Cardiac fibroblast (primary cell): ENCODE measurements around the gene MSANTD2.

ENCODE experiments used
- DNase-seq, 2 donors: peaks; one replicate each; pipeline versions ENCODE4 v3.0.0 to v3.0.0-alpha.2; 2010; ENCODE audit warnings: low read depth in 2 of 2
- H3K4me3 ChIP-seq, 2 donors: replicated peaks in 1 of 2; 1 replicate in 1 of 2; 2 replicates in 1 of 2; pipeline ENCODE4 v1.5.1; 2011; ENCODE audit warnings: low read depth in 2 of 2, low read length in 2 of 2, mild to moderate bottlenecking in 2 of 2, moderate library complexity in 1 of 2
- TF ChIP-seq, protein P1 (sequence below): IDR thresholded peaks from one replicate; pipeline ENCODE4 v1.5.1; 2011; ENCODE audit warnings: low read depth, mild to moderate bottlenecking, low read length, inconsistent platforms

Gene MSANTD2

DNA sequence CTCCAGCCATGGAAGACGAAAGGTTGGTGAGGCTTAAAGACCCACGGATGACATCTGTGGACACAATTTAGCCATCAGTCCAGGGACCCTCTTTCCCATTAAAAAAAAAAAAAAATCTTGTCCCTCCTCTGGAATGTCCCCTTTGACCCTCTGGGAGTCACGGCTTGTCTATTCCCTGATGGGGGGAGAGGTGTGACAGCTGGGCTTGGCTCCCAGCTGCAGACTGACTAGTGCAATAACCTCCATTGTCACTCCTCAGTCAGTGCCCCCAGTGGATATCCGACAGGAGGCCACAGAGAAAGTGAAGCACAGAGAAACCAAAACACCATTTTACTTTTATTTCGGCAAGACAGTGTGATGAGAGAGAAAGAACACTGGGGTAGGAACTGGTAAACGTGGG is 45.5 kb downstream of the MSANTD2 start:
- TF ChIP-seq, protein P1, sequence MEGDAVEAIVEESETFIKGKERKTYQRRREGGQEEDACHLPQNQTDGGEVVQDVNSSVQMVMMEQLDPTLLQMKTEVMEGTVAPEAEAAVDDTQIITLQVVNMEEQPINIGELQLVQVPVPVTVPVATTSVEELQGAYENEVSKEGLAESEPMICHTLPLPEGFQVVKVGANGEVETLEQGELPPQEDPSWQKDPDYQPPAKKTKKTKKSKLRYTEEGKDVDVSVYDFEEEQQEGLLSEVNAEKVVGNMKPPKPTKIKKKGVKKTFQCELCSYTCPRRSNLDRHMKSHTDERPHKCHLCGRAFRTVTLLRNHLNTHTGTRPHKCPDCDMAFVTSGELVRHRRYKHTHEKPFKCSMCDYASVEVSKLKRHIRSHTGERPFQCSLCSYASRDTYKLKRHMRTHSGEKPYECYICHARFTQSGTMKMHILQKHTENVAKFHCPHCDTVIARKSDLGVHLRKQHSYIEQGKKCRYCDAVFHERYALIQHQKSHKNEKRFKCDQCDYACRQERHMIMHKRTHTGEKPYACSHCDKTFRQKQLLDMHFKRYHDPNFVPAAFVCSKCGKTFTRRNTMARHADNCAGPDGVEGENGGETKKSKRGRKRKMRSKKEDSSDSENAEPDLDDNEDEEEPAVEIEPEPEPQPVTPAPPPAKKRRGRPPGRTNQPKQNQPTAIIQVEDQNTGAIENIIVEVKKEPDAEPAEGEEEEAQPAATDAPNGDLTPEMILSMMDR: no peak
- no peak overlapping the region for H3K4me3 ChIP-seq
- DNase-seq: no peak

DNA sequence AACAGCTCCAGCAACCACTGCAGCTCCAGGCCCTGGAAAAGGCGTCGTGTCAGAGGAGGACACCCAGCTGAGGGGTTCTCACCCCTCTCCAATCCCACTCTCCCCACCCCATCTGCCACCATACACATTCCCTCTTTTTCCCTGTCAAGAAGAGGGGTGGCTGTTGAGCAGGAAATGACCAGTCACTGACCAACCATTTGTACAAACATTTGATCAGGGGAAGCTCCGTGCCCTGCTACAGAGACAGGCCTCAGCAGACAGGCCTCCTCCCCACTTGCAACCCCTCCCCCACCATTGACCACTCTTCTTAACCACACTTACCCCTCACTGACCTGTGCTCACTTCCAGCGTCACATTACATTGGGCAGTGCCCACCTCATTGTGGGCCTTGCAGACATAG is 45.9 kb downstream of the MSANTD2 start:
- DNase-seq: no peak
- H3K4me3 ChIP-seq: no peak overlapping the region
- TF ChIP-seq, protein P1: no peak

DNA sequence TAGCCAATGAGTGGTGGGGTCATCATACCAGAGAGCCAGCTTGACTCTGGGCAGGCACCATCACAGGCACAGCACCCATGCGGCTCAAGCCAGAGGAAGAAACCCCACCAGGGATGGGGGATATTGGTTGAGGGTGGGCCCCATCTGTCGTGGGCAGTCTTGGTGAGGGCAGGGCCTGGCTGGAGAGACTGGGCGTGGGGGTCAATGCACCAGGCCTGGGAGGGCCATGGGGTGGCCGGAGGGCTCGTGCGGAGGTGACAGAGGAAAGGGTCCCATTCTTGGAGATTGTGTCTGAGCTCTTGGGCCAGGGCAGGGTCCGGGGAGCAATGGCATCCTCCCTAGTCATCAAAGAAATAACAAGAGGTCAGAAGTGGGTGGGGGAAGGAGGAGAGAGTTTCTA is 46.6 kb downstream of the MSANTD2 start:
- TF ChIP-seq, protein P1: no peak
- DNase-seq: no peak
- H3K4me3 ChIP-seq: no peak overlapping the region

DNA sequence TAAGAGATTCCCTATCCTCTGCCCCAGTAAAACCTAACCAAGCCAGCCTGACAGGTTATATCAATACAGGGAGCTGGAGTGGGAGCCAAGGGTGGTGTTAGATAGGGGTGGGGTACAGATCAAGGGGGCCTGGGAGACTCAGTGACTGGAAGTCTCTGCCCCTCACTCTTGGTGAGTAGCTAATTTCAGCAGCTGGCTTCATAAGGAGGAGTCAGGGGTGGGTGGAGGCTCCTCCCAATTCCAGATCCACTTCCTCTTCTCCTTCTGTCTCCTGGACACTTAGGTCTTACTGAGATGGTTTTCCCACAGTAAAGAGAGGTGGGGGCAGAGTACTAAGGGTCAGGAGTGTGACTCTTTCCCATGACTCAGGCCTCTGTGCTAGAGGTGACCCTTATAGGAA is 47.0 kb downstream of the MSANTD2 start:
- H3K4me3 ChIP-seq: no peak overlapping the region
- TF ChIP-seq, protein P1: no peak
- DNase-seq: no peak

DNA sequence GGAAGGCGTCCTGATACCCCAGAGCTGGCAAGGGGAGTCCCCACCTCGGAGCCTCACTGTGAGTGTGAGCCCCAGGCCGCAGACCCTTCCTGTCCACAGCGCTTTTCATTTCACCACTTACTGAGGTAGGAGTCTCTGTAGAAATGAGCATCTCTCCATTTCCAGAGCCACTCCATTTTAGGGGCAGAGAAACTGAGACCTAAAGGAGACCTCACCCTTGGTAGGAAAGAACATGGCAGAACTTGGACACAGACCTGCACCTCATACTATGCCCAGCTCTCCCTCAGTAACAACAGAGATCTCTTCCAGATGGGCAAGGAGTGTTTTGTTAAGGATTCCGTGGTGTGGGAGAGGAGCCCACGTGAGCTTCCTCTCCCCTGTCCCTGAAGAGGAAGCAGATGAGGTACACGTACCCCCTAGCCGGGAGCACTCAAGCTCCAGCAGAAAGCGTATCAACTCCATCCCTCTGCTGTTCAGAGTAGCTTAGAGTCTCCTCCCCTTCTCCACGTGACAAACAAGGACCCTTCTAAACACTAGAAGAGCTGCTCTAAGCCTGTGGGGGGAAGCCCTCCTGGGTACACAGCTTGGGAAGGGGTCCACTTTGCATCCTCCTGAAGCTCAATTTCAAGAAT is 47.6 kb downstream of the MSANTD2 start:
- DNase-seq: no peak
- H3K4me3 ChIP-seq: no peak overlapping the region
- TF ChIP-seq, protein P1: no peak

DNA sequence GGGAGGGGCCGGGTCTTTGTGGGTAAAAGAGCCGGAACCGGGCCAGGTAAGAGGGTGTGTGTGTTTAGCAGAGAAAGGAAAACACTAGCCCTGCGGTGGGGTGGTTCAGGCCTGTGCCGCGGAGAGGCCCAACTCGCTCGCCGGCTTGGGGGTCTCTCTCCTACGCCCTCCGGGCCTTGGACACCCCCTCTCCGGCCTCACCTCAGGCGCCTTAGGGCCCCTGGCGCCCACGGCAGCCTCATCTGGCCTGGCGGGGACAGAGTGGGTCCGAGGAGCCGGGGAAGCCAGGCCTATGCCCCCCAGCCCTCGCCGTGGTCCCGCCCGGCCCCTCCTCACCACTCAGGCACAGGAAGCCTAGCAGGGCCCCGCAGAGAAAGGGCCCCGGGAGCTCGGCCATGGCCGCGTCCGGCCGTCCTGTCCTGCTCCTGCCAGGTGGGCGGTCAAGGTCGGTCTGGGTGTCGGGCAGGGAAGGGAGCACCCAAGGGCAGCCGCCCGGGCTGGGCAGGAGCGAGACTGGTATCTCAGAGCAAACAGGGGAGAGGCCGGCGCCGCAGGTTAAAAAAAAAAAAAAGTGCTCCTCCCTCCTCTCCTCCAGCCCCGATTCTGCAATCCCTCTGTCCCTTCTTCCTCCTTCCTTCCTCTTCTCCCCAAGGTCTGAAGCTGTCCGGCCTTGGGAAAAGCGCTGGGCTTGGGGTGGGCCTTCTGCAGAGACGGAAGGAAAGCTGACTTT is 48.3 kb downstream of the MSANTD2 start, which contains the start of gene VSIG2:
TSS of gene VSIG2 (minus strand) at position 515 of the 730 bp plus-strand sequence. CDS start at position 397, 118 bp downstream.
- H3K4me3 ChIP-seq: no peak within 1 kb of the TSS
- TF ChIP-seq, protein P1: no peak
- DNase-seq: no peak
